HepG2 (cell line): ENCODE data around the gene AP2S1. TPM values are rescaled to one million over a fixed set of nuclear protein-coding genes. Genes with fewer than 3 reads are reported as not detected.

Experiments used
- FOXA1 ChIP-seq, 2 experiments: fragments of 450-650 bp in 1 of 2; sonication (generic) in 1 of 2; formaldehyde crosslinking in 1 of 2; IDR thresholded peaks; 2 replicates each; pipeline versions ENCODE4 v1.4.0 to v1.6.1; 2016 to 2020; ENCODE audit warnings: missing genetic modification reagents in 1 of 2
- HNRNPL ChIP-seq: fragments of 200-400 bp; formaldehyde crosslinking; IDR thresholded peaks from 2 replicates; pipeline ENCODE4 v1.6.1; 2017; ENCODE audit warnings: mild to moderate bottlenecking, low read depth, low read length
- KLF12 ChIP-seq: sonication (generic); formaldehyde crosslinking; IDR thresholded peaks from 2 replicates; pipeline ENCODE4 v1.4.0; 2020; ENCODE audit warnings: missing genetic modification reagents, borderline replicate concordance
- MTF1 ChIP-seq: sonication (generic); formaldehyde crosslinking; IDR thresholded peaks from 2 replicates; pipeline ENCODE4 v1.5.0; 2020; ENCODE audit warnings: missing genetic modification reagents
- MYNN ChIP-seq: sonication (generic); formaldehyde crosslinking; IDR thresholded peaks from 2 replicates; pipeline ENCODE4 v1.4.0; 2020; ENCODE audit warnings: mild to moderate bottlenecking, low read depth, missing genetic modification reagents
- NR3C1 ChIP-seq: sonication (generic); formaldehyde crosslinking; IDR thresholded peaks from 2 replicates; pipeline ENCODE4 v1.4.0; 2020; ENCODE audit warnings: missing genetic modification reagents
- TAF15 ChIP-seq: fragments of 200-400 bp; formaldehyde crosslinking; IDR thresholded peaks from one replicate; pipeline ENCODE4 v1.6.1; 2018; ENCODE audit warnings: mild to moderate bottlenecking, low read depth, low read length; ENCODE audit not compliant: poor library complexity, severe bottlenecking
- ZBTB42 ChIP-seq: sonication (generic); formaldehyde crosslinking; IDR thresholded peaks from 2 replicates; pipeline ENCODE4 v1.5.0; 2020; ENCODE audit warnings: mild to moderate bottlenecking, missing genetic modification reagents
- ZNF235 ChIP-seq: sonication (generic); formaldehyde crosslinking; IDR thresholded peaks from 2 replicates; pipeline ENCODE4 v1.8.1; 2023; ENCODE audit warnings: mild to moderate bottlenecking, missing genetic modification reagents, borderline replicate concordance
- ZNF331 ChIP-seq: sonication (generic); formaldehyde crosslinking; IDR thresholded peaks from 2 replicates; pipeline ENCODE4 v1.4.0; 2020; ENCODE audit warnings: missing genetic modification reagents
- ZNF724P ChIP-seq: sonication (generic); formaldehyde crosslinking; IDR thresholded peaks from 2 replicates; pipeline ENCODE4 v1.8.0; 2022; ENCODE audit warnings: missing genetic modification reagents, borderline replicate concordance
- ZNF773 ChIP-seq: sonication (generic); formaldehyde crosslinking; IDR thresholded peaks from 2 replicates; pipeline ENCODE4 v1.4.0; 2020; ENCODE audit warnings: missing genetic modification reagents, borderline replicate concordance
- polyA plus RNA-seq, 8 experiments: library from polyadenylated mRNA; depleted of rRNA in 3 of 8; stranded (reverse) in 7 of 8; unstranded in 1 of 8; fragments of >200 nt; fragmentation: Illumina TruSeq in 4 of 8; extraction: Trizol in 4 of 8; gene quantifications; 2 replicates each; pipeline versions ENCODE4 v1.2.1 to v1.2.3, GENCODE V29; 2011 to 2016; ENCODE audit warnings: low read depth in 4 of 8, missing spikeins in 1 of 8, mixed read lengths in 1 of 8; ENCODE audit not compliant: insufficient read depth in 1 of 8
- total RNA-seq, 5 experiments: library from RNA; depleted of rRNA; stranded (reverse); fragments of >200 nt; fragmentation: Illumina TruSeq; extraction: Trizol; gene quantifications; 2 replicates each; pipeline ENCODE4 v1.2.3, GENCODE V29; 2016; ENCODE audit warnings: low read depth in 1 of 5
- TF ChIP-seq, protein P1 (sequence below): sonication (generic); formaldehyde crosslinking; IDR thresholded peaks from 2 replicates; pipeline ENCODE4 v1.4.0; 2020; ENCODE audit warnings: low read depth, mild to moderate bottlenecking, missing genetic modification reagents
- TF ChIP-seq, protein P2 (sequence below): sonication (generic); formaldehyde crosslinking; IDR thresholded peaks from 2 replicates; pipeline ENCODE4 v1.4.0; 2020; ENCODE audit warnings: missing genetic modification reagents
- TF ChIP-seq, protein P3 (sequence below): sonication (generic); formaldehyde crosslinking; IDR thresholded peaks from 2 replicates; pipeline ENCODE4 v1.4.0; 2020; ENCODE audit warnings: low read depth, missing genetic modification reagents
- TF ChIP-seq, protein P4 (sequence below): sonication (generic); formaldehyde crosslinking; IDR thresholded peaks from 2 replicates; pipeline ENCODE4 v1.4.0; 2020; ENCODE audit warnings: missing genetic modification reagents
- TF ChIP-seq, protein P5 (sequence below): sonication (generic); formaldehyde crosslinking; IDR thresholded peaks from 2 replicates; pipeline ENCODE4 v1.5.0; 2020; ENCODE audit warnings: missing genetic modification reagents, mild to moderate bottlenecking, borderline replicate concordance
- TF ChIP-seq, protein P6 (sequence below): sonication (generic); formaldehyde crosslinking; IDR thresholded peaks from 2 replicates; pipeline ENCODE4 v1.4.0; 2020; ENCODE audit warnings: missing genetic modification reagents, borderline replicate concordance

Gene AP2S1
- total and polyA plus RNA-seq, 2 of the 13 experiments (the other 11 are each of a cell fraction or from before 2014, with no cell fraction given): 45.2 to 86.1 TPM

DNA sequence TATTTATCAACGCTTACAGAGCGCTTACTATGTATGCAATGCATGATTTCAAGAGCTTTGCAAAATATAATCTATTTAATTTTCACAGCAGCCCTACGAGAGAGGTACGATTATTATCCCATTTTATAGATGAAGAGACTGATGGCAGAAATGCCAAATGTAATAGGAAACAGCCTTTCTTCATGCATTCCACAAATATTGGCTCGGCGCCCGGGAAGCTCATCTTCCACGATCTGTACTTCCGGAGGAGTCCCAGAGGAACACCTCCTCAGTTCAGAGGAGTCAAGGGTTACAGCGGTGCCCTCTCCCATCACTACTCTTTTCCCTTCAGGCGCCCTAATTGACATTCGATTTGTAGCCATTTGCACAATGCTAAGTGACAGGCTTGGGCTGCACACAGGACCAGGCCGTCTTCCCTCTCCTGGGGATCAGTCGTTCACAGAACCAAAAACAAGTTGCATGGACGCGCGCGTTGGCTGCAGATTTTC lies 9.0 kb upstream of the AP2S1 start (continued):
- TF ChIP-seq, protein P1, sequence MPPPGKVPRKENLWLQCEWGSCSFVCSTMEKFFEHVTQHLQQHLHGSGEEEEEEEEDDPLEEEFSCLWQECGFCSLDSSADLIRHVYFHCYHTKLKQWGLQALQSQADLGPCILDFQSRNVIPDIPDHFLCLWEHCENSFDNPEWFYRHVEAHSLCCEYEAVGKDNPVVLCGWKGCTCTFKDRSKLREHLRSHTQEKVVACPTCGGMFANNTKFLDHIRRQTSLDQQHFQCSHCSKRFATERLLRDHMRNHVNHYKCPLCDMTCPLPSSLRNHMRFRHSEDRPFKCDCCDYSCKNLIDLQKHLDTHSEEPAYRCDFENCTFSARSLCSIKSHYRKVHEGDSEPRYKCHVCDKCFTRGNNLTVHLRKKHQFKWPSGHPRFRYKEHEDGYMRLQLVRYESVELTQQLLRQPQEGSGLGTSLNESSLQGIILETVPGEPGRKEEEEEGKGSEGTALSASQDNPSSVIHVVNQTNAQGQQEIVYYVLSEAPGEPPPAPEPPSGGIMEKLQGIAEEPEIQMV: no peak
- TF ChIP-seq, protein P2, sequence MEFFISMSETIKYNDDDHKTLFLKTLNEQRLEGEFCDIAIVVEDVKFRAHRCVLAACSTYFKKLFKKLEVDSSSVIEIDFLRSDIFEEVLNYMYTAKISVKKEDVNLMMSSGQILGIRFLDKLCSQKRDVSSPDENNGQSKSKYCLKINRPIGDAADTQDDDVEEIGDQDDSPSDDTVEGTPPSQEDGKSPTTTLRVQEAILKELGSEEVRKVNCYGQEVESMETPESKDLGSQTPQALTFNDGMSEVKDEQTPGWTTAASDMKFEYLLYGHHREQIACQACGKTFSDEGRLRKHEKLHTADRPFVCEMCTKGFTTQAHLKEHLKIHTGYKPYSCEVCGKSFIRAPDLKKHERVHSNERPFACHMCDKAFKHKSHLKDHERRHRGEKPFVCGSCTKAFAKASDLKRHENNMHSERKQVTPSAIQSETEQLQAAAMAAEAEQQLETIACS (CRISPR knock-in tag): no peak
- TF ChIP-seq NR3C1 (CRISPR knock-in tag): no peak
- no peak; the same call in 1 of the 2 replicates for TF ChIP-seq ZNF724P (CRISPR knock-in tag)
- no peak for TF ChIP-seq MYNN
- TF ChIP-seq ZNF235 (CRISPR knock-in tag): no peak
- no peak for TF ChIP-seq TAF15
- TF ChIP-seq ZNF773 (CRISPR knock-in tag): no peak
- no peak for TF ChIP-seq ZBTB42 (CRISPR knock-in tag)
- TF ChIP-seq, protein P3, sequence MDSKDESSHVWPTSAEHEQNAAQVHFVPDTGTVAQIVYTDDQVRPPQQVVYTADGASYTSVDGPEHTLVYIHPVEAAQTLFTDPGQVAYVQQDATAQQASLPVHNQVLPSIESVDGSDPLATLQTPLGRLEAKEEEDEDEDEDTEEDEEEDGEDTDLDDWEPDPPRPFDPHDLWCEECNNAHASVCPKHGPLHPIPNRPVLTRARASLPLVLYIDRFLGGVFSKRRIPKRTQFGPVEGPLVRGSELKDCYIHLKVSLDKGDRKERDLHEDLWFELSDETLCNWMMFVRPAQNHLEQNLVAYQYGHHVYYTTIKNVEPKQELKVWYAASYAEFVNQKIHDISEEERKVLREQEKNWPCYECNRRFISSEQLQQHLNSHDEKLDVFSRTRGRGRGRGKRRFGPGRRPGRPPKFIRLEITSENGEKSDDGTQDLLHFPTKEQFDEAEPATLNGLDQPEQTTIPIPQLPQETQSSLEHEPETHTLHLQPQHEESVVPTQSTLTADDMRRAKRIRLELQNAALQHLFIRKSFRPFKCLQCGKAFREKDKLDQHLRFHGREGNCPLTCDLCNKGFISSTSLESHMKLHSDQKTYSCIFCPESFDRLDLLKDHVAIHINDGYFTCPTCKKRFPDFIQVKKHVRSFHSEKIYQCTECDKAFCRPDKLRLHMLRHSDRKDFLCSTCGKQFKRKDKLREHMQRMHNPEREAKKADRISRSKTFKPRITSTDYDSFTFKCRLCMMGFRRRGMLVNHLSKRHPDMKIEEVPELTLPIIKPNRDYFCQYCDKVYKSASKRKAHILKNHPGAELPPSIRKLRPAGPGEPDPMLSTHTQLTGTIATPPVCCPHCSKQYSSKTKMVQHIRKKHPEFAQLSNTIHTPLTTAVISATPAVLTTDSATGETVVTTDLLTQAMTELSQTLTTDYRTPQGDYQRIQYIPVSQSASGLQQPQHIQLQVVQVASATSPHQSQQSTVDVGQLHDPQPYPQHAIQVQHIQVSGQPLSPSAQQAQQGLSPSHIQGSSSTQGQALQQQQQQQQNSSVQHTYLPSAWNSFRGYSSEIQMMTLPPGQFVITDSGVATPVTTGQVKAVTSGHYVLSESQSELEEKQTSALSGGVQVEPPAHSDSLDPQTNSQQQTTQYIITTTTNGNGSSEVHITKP (CRISPR knock-in tag): no peak
- no peak for TF ChIP-seq MTF1 (CRISPR knock-in tag)
- TF ChIP-seq, protein P4, sequence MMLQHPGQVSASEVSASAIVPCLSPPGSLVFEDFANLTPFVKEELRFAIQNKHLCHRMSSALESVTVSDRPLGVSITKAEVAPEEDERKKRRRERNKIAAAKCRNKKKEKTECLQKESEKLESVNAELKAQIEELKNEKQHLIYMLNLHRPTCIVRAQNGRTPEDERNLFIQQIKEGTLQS (CRISPR knock-in tag): no peak
- no peak for TF ChIP-seq ZNF331 (CRISPR knock-in tag)
- TF ChIP-seq, protein P5, sequence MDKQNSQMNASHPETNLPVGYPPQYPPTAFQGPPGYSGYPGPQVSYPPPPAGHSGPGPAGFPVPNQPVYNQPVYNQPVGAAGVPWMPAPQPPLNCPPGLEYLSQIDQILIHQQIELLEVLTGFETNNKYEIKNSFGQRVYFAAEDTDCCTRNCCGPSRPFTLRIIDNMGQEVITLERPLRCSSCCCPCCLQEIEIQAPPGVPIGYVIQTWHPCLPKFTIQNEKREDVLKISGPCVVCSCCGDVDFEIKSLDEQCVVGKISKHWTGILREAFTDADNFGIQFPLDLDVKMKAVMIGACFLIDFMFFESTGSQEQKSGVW (CRISPR knock-in tag): no peak
- no peak for TF ChIP-seq FOXA1 (IDR thresholded peaks at IDR 0.05)
- no peak for TF ChIP-seq FOXA1 (CRISPR knock-in tag; IDR thresholded peaks at IDR 0.05)
- TF ChIP-seq KLF12 (CRISPR knock-in tag): no peak
- no peak for TF ChIP-seq HNRNPL
- TF ChIP-seq, protein P6, sequence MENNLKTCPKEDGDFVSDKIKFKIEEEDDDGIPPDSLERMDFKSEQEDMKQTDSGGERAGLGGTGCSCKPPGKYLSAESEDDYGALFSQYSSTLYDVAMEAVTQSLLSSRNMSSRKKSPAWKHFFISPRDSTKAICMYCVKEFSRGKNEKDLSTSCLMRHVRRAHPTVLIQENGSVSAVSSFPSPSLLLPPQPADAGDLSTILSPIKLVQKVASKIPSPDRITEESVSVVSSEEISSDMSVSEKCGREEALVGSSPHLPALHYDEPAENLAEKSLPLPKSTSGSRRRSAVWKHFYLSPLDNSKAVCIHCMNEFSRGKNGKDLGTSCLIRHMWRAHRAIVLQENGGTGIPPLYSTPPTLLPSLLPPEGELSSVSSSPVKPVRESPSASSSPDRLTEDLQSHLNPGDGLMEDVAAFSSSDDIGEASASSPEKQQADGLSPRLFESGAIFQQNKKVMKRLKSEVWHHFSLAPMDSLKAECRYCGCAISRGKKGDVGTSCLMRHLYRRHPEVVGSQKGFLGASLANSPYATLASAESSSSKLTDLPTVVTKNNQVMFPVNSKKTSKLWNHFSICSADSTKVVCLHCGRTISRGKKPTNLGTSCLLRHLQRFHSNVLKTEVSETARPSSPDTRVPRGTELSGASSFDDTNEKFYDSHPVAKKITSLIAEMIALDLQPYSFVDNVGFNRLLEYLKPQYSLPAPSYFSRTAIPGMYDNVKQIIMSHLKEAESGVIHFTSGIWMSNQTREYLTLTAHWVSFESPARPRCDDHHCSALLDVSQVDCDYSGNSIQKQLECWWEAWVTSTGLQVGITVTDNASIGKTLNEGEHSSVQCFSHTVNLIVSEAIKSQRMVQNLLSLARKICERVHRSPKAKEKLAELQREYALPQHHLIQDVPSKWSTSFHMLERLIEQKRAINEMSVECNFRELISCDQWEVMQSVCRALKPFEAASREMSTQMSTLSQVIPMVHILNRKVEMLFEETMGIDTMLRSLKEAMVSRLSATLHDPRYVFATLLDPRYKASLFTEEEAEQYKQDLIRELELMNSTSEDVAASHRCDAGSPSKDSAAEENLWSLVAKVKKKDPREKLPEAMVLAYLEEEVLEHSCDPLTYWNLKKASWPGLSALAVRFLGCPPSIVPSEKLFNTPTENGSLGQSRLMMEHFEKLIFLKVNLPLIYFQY (CRISPR knock-in tag): 0 out of 2 replicates have a peak, but pooled peaks have one; percentile 34
